ENCODE measurements around the gene PCK1.

Gene PCK1

DNA sequence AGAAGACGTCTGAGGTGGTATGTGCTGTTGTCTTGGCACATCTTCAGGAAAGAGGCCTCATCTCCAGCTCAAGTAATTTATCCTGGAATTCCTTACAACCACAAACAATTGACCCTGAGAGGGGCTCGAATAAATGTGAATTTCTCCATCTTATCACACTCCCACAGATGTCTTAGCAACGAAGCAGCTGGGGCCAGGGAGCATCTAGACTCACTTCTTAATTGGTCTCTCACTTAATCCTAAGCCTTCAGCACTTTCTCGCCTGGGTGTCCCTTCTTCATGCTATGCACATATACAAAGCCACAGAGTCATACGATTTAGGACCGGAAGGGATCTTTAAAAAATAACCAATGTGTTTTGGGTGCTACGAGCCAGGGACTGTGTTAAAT lies 27.1 kb downstream of the PCK1 start:
- no peak for DNase-seq

DNA sequence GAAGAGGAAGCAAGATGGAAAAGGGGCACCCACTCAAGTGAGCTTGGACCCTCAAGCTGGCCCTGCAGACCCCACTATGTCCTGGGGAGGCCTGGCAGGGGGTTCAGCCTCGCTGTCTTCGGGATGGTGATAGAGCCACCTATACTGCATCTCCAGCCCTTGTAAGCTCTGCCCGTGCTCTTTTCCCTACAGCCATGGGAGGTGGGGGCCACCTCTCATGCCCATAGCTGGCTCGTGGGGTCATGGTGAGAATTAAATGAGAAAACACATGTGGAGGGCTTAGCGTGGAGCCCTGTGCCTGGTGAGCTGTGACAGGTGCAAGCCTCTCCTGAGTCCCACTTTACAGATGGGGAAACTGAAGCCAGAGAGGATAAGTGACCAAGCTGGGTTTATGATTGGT lies 27.7 kb downstream of the PCK1 start:
- no peak for DNase-seq

DNA sequence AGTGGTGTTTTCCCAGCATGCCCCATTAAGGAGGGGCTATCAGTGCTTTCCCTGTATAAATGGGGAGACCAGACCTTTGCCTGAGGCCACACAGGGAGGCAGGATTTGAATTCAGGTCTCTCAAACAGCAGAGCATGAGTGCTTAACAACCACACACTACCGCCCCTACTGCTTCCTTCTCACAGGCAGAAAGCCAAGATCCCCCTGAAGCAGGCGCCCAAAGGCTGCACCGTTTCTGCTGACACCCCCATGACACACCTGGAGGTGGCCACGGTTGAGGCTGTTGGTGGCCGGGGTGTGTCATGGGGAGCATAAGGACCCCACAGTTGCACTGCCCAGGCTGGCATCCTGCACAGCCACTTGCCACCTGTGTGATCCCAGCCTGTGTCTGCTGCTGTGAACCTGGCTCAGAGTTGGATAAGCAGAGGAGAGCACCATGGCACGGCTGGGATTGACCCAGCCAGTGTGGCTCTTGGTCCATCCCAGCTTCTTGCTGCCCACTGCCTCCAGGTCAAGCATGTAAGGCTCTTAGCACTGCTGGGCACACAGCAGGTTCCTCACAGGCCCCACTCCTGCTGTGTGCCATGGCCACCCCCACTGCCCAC lies 28.3 kb downstream of the PCK1 start:
- DNase-seq = no peak

DNA sequence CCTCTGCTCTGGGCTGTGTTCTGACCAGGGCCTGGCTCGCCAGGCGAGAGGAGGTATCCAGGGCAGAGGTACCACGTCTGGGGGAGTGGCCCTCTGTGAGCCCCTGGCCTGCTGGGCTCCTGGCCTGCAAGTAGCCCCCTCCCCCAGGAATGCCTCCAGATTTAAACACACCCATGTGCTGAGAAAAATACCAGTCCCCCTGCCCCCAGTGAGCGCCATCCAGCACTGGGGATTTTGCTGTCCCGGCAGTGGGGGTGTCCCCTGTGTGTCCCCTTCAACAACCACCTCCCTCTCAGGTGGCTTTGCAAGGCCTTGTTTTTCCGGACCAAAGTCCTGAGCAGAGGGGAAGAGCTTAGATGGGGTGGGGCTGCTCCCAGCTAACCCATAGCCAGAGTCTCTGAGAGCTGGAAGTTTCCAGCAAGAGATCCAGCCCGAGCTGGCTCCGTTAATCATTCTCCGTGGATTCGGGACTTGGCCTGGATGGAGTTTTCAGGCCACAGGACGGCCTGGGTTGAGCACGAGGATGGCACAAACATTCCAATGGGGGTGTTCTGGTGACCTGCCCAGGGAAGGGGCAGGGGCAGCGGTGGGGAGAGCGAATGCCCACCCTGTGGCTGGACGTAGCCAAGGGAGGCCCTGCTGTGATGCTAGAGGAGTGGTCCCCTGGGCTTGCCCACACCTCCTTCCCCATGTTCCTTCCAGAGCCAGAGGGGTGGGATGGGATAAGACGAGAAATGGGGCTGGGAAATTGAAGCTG lies 29.0 kb downstream of the PCK1 start:
- DNase-seq = no peak

DNA sequence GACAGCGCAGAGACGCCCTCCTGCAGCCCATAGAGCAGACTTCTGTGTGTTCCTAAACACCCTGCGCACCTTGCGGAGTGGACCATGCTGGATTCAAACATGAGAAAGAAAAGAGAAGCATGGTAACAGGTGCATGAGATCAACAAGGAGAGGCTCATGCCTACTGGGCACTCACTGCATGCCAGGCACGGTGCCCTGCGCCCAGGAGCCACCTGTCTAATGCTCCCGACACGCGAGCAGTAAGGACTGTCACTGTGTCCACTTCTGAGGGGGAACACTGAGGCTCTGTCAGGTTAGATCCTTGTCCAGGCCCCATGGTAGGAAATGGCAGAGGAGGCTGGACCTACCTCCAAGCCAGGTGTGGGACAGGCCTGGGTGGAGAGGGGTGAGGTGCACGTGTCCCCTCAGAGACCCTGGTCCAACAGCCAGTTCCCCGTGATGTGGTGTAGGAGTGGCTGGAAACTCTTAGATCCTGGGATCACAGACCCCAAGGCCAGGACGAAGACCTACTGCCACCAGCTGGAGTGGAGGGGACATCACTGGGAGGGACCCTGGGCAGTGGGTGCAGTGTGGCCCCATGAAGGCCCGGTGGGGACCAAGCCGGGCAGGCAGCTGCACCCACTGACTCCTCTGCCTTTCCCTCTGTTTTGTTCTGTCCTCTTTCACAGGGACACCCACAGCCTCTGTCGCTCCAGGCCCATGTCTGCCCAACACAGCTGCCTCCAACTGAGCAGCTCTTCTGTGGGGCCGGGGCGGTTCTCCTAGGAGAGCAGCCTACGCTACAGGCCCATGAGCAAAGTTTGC lies 29.8 kb downstream of the PCK1 start:
- no peak for DNase-seq

DNA sequence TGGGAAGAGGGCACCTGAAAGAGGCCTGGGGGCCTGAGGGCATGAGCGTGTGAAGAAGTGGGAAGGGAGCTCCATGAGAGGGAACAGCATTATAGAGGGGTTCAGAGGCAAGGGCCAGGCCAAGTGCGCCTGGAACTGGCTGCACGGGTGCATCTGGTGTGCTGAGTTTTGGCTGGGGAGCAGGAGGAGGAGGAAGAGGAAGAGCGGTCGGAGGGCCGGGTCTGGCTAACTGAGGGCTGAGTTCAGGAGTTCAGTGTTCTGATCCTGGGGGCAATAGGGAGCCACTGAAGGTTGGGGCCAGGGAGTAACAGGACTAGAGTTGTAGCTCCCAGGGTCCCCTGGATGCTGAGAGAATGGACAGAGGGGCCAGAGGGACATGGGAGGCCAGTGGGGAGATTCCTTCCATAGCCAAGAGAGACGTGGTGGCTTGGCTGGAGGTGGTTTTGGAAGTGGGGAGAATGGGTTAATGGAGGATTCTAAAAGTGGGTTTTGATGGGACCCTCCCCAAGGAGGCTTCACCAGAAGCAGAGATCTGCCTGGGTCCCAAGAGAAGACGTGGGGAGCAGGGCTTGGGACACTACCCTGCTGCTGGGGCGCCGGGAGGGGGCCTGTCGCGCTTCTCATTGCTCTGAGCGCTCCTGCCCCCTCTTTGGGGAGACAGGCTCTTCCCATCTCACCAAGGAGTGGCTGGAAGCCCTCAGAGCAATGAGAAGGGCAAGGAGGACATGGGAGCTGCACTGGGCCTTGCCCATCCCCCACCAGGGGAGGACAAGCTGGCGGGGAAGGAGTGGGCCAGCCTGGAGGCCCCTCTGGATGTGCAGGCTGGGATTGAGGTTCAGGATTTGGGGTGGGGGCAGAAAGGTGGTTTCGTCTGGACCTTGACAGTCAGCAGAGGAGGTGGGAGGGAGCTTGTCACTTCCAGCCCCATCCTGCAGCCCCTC lies 30.6 kb downstream of the PCK1 start:
- DNase-seq = no peak

DNA sequence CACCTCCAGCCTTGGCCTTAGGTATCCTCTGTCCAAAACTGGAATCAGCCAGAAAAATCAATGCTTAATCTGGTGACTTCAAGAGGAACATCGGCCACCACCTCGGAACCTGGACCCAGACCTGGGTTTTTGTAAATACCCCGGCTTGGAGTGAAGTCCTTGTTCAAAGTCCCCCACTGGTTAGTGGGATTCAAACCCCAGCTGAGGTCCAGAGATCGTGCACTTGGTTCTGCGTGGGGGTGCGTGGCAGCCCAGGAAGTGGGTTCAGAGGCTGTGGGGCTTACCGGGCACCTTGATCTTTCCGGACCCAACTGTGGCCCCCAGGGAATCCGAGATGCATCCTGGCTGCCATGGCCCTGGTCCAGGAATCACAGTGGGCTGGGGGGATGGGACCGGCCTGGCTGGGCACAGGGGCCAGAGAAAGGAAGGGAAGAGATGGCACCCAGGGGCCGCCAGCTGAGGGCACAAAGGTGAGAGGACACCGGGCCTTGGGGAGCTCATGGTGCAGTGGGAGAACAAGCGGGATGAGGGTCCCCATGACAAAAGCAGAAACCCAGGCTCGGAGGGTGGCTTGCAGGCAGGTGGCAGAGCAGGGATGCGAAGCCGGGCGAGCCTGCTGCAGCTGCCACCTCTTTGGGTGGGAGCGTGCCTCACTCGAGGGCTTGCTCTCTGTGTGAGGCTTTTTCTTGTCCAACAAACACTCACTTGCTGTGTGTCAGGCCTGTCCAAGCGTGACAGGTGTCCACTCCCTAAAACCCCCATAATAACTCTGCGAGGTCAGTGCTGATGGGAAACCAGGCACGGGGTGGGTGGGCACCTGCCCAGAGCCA lies 31.6 kb downstream of the PCK1 start:
- no peak for DNase-seq

DNA sequence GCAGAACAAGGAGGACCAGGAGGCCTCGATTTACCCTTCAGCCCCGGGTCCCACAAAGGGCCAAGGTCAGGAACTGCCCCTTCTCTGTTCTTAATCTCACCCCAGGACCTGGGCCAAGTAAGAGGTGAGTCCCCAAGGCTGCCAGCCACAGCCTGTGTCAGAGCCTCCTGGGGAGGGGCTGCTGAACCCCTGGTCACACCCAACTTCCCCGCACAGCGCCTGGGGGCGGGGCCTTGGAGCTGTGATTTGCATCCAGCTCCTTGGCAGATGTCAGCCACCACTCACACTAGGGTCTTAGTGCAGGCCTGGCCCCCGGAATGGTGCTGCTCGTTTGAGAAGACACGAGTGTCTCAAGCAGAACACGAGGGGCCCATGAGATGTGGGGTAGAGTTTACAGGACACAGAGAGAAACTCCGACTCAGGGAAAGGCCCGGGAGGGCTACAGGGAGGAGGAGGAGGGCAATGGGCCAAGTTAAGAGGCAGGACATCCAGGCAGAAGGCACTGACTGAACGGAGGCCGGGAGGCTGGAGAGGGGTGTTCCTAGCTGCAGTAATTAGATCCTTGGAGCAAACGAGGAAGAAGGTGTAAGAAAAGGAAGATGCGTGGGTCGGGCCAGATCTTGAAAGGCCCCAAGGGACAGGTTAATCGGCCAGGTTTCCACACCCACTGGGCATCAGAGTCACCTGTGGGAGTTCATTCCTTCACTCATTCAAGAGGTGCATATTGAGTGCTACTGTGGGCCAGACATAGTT lies 32.4 kb downstream of the PCK1 start:
- no peak for DNase-seq

DNA sequence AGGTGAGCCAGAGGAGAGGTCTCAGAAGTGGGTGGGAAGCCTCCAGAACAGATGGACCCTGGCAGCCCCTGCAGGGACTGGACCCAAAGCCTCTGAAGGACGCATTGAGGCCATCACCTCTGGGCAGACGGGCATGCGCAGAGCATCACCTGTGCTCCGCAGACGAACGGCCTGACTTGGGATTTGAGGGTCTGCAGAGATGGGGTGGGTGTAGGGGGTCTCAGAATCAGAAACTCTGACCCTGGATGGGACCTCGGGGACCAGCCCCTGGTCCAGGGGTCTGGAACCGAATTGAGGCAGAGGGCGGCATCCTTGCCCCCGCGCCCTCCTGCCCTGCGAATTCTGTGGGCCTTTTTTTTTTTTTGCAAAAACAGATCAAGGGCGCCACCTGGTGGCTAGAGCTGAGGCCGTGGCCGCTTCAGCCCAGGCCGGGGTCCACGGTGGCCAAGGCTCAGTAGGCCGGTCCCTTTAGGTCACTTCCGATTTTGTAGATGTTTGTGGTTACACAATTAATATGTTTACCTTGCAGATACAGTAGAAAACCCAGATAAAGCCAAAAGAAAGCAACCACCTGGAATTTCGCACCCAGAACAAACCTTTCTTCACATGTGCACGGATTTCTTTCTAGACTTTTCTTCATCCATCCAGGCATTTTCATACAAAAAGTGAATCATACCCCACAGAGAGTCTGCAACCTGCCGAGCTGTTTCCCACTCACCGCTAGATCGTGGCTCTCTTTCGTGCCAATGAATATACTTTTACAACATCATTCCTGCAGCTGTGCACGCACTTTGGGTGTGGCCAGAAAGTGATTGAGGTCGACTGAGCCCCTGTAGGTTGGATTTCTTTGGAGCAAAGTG lies 33.4 kb downstream of the PCK1 start:
- peak in 17 of 51 donors; percentile 7 to 62 (median 23) for DNase-seq

DNA sequence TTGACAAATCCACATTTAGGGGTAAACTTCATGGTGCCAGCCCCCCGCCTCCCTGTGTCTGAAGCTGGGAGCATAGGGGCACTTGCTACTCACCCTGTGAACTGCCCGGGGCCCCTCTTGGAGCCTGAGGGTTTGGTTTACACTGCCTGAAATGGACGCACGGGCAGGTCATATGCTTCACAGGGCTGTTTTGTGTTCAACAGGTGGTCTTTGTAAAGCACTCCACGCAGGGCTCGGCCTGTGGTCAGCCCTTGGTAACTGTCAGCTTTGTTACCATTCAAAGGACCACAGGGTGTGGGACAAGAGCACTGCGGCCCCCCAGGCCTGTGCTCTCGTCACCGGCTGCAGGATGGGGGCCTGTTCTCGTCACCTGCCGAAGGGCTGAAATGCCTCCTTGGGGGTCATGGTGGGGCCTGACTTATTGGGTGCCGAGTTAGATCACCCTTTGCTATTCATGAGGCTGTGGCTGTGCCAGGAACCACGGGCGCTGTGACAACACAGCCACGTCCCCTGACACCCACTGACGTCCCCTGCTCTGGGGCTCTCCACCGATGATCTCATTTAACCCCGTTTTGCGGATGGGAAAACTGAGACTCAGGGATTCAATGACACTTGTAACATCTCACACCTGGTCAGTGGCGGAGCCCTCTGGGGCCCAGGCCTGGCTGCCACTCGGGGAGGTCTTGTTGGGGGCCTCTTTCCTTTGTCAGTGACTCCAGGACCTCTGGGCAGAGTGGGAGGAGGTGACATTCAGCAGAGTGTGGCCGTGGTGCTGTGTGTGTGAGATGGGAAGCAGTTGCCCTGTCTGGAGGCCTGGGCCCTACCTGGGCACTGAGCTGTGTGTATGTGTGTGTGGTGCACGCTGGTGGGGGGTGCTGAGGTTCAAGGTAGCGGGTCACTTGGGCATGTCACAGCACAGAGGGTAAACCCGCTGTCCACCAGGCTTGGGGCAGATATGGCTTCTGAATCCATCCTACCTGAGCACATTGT lies 34.4 kb downstream of the PCK1 start:
- no peak for DNase-seq

DNA sequence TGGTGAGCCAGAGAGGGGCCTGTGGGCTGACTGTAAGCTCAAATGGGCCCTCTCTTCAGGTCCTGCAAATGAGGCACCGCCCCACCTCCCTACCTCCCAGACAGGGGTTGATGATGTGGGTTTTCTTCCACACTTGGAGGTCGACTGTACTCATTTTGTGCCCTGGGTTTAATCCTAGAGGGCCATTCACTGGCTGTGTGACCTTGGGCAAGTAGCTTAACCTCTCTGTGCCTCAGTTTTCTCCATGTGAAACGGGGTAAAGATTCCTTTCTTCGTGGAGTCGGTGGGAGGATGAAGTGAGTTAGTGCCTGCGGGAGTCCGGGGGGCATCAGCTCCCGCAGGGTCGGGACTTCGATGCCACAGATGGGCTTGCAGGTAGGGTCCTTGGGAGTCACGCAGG lies 35.4 kb downstream of the PCK1 start:
- DNase-seq = no peak

DNA sequence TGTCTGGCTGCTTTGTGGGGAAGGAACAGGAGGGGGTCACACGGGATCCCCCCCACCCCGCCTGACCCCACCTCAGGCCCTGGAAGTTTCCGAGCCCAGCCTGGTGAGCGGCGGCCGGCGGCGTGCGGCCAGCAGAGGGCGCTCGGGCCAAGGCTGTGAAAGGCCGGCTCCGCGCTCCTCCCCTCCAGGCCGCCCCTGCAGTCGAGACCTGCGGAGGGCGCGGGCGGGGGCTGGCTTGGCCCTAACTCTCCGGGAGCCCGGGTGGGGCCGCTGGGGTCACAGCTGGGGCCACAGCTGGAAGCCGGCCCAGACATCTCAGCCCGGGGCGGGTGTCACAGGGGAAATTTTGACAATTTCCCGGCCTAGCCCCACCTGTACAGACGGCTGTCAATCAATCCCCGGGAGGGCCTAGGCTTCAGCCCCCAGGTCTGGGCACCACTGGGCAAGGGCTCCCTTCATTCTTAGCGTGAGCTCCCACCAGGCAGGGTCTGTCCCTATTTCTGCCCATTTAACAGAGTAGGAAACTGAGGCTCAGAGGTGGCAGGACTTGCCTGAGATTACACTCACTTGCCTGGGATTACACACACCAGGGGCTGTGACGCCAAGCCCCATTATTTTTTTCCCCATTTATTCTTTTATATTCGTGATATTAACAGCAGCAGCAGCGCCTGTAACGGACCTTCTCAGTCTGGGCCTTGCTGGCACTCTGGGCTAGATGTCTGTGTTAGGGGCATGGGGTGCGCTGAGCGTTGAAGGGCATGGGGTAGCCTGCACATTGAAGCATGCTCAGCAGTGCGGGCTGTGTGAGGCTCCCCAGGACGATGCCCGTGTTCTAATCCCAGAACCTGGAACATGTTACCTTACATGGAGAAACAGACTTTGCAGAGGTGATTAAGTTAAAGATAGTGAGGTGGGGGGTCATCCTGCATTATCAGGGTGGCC lies 36.4 kb downstream of the PCK1 start:
- peak in 43 of 51 donors; percentile 9 to 79 (median 40) for DNase-seq

DNA sequence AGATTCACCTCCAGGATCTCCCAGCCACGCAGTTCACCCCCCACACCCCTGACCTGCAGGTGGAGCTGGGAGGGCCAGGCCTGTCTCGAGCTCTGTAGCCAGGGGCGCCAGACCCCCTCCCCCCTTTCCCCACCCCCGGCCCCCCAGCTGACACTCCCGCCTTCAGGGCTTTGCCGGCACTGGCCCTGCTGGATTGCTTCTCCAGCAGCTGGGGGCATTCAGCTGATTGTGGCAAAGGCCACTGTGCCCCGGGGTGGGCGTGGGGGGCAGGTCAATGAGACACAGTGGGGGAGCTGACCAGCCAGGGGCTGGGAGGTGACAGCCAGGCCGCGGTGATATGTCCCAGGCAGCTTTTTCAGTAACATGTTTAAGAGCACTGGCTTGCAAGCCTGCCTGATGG lies 37.1 kb downstream of the PCK1 start:
- no peak for DNase-seq

DNA sequence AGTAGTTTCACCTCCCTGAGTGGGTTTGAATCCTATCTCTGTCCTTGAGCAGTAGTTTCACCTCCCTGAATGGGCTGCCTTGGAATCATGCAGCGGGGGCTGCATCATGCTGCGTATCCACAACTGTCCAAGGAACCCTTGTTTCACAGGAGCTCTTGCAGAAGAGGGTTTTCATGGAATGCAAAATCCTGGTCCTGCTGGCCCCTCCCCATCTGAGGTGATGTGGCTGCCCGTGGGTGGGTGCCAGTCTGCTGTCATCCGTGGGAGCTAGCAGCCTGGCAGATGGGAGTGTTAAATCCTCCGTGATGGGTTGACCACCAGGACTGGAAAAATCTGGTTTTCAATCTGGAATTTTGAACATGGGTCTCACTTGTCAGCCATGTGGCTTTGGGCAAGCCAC lies 37.6 kb downstream of the PCK1 start:
- peak in 1 of 51 donors; percentile 18 for DNase-seq

DNA sequence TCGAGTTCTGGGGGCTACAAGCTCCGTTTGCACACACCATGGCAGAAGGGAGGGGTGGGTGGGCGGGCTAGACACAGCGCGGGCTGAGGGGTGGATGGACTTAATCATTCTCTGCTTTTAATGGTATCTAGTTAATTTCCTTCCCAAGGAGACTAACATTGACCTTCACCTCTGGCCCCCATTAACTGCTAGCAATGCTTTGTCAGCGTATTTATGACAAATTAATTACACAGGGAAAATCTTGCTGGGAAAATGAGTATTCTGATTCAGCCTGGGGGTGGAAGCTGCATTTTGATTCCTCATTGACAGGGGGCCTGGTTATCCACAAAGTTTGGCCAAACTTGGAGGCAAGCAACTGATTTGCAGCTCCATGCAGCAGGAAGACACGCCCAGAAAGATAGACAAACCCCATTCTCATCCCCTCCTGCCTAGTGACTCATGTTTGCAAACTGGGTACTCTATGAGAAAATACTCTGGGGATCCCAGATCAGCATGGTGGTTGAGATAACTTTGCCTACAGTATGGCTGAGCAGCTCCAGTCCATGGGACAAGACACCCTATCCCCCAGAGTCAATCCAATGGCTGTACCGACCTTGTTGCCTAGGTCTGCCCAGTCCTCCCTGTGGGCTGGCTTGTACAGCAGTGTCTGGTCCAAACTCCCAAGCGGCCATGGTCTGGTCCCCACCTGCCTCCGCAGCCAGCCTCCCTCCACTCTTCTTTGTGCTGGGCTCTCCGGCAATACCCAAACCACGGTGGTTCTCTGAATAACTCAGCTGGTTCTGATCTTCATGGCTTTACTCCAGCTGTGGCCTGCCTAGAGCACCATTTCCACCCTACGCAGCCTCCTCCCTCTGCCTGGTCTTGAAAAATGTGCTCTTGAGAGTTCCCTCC lies 39.7 kb downstream of the PCK1 start:
- no peak for DNase-seq
